Spinal cord (tissue), 10 donors: Measurements from ENCODE around the gene SQOR. TPM values are rescaled to one million over a fixed set of nuclear protein-coding genes. Genes with fewer than 3 reads are reported as not detected.

Experiments used
- DNase-seq, 6 donors: peaks; one replicate each; pipeline versions ENCODE4 v3.0.0 to v3.0.0-alpha.2; 2013 to 2015; ENCODE audit warnings: low spot score in 6 of 6, low read depth in 4 of 6
- H3K27ac ChIP-seq: one replicate; pipeline ENCODE4 v1.5.1; 2013; ENCODE audit warnings: low read depth, low read length, control low read depth
- H3K27me3 ChIP-seq: one replicate; pipeline ENCODE4 v1.6.1; 2013; ENCODE audit warnings: low read length; ENCODE audit not compliant: control insufficient read depth, insufficient read depth
- H3K36me3 ChIP-seq: one replicate; pipeline ENCODE4 v1.6.1; 2013; ENCODE audit warnings: low read length; ENCODE audit not compliant: control insufficient read depth, insufficient read depth
- H3K4me1 ChIP-seq: one replicate; pipeline ENCODE4 v1.6.1; 2013; ENCODE audit warnings: low read length; ENCODE audit not compliant: control insufficient read depth, insufficient read depth
- H3K4me3 ChIP-seq: one replicate; pipeline ENCODE4 v1.5.1; 2013; ENCODE audit warnings: low read depth, low read length, control low read depth
- H3K9me3 ChIP-seq: one replicate; pipeline ENCODE4 v1.6.1; 2013; ENCODE audit warnings: low read length; ENCODE audit not compliant: control insufficient read depth, insufficient read depth
- WGBS: methylation state at CpG from one replicate; pipeline ENCODE4 v1.1.5; 2013; ENCODE audit warnings: missing lambda C conversion rate; ENCODE audit not compliant: insufficient coverage; 5-methylcytosine and 5-hydroxymethylcytosine counted together
- polyA plus RNA-seq, 2 donors: library from polyadenylated mRNA; unstranded; fragments of 120-200 nt; gene quantifications; one replicate each; pipeline ENCODE4 v1.2.1, GENCODE V29; 2013; ENCODE audit not compliant: insufficient read length in 2 of 2
- total RNA-seq, 2 donors: library from RNA; depleted of rRNA in 1 of 2; stranded (reverse); fragments of 120-200 nt in 1 of 2; fragments of >200 nt in 1 of 2; gene quantifications; one replicate each; pipeline versions ENCODE4 v1.2.3 to v1.2.4, GENCODE V29; 2013 to 2014
- donor health status: healthy.

SQOR gene
- total and polyA plus RNA-seq, 4 donors = 3.9 to 25.2 (median 9.1) TPM

- DNase-seq = no peak
- H3K27me3 ChIP-seq = no peaks in the 10 kb centered on the region
- no peak overlapping the region for H3K27ac ChIP-seq
- H3K36me3 ChIP-seq = peaks cover 19% of the 10 kb centered on the region
- no peak overlapping the region for H3K4me3 ChIP-seq
- no peaks in the 10 kb centered on the region for H3K9me3 ChIP-seq
- no peaks in the 10 kb centered on the region for H3K4me1 ChIP-seq
- WGBS = 80% methylated on average over 1 of the region's 2 CpGs
Observed at GRCh38 chr15:45594319-45594718, 40.5 kb upstream of the SQOR start.

GRCh38 chr15:45594835-45595530 lies 39.8 kb upstream of the SQOR start:
- DNase-seq = no peak
- no peaks in the 10 kb centered on the region for H3K4me1 ChIP-seq
- 80% methylated on average over 1 of the region's 2 CpGs for WGBS
- peaks cover 19% of the 10 kb centered on the region for H3K36me3 ChIP-seq
- H3K27me3 ChIP-seq = no peaks in the 10 kb centered on the region
- no peak overlapping the region for H3K27ac ChIP-seq
- H3K9me3 ChIP-seq = no peaks in the 10 kb centered on the region
- H3K4me3 ChIP-seq = no peak overlapping the region

- no peaks in the 10 kb centered on the region for H3K9me3 ChIP-seq
- peaks cover 11% of the 10 kb centered on the region for H3K36me3 ChIP-seq
- no peak overlapping the region for H3K4me3 ChIP-seq
- H3K27ac ChIP-seq = no peak overlapping the region
- no CpG with 5 or more reads among the region's 3 CpGs for WGBS
- H3K27me3 ChIP-seq = no peaks in the 10 kb centered on the region
- H3K4me1 ChIP-seq = no peaks in the 10 kb centered on the region
- no peak for DNase-seq
Observed at GRCh38 chr15:45603881-45604280, 30.9 kb upstream of the SQOR start.

GRCh38 chr15:45604326-45604725 lies 30.5 kb upstream of the SQOR start:
- no peaks in the 10 kb centered on the region for H3K9me3 ChIP-seq
- peaks cover 11% of the 10 kb centered on the region for H3K36me3 ChIP-seq
- H3K4me3 ChIP-seq = no peak overlapping the region
- H3K4me1 ChIP-seq = no peaks in the 10 kb centered on the region
- H3K27ac ChIP-seq = no peak overlapping the region
- no peaks in the 10 kb centered on the region for H3K27me3 ChIP-seq
- no peak for DNase-seq
- 89% methylated on average over 1 of the region's 1 CpG for WGBS

- no peaks in the 10 kb centered on the region for H3K4me1 ChIP-seq
- H3K4me3 ChIP-seq = no peak overlapping the region
- no peaks in the 10 kb centered on the region for H3K27me3 ChIP-seq
- H3K27ac ChIP-seq = no peak overlapping the region
- H3K36me3 ChIP-seq = peaks cover 15% of the 10 kb centered on the region
- 92% methylated on average over 1 of the region's 3 CpGs for WGBS
- no peaks in the 10 kb centered on the region for H3K9me3 ChIP-seq
- no peak for DNase-seq
Observed at GRCh38 chr15:45606413-45606812, 28.4 kb upstream of the SQOR start.

- Histone ChIP-seq H3K27ac (no peak overlapping the region), H3K4me3 (no peak overlapping the region), H3K36me3 (peaks cover 15% of the 10 kb centered on the region), H3K27me3 (no peaks in the 10 kb centered on the region), H3K9me3 (no peaks in the 10 kb centered on the region), H3K4me1 (no peaks in the 10 kb centered on the region)
- DNase-seq = no peak
- no CpG with 5 or more reads among the region's 1 CpG for WGBS
Observed at GRCh38 chr15:45606841-45607240, 28.0 kb upstream of the SQOR start.

GRCh38 chr15:45611305-45611704 lies 23.5 kb upstream of the SQOR start:
- no peak overlapping the region for H3K4me3 ChIP-seq
- no peaks in the 10 kb centered on the region for H3K9me3 ChIP-seq
- DNase-seq = peak in 1 of 6 donors; percentile 43
- no peaks in the 10 kb centered on the region for H3K4me1 ChIP-seq
- no peaks in the 10 kb centered on the region for H3K27me3 ChIP-seq
- no CpG with 5 or more reads among the region's 4 CpGs for WGBS
- H3K36me3 ChIP-seq = peaks cover 10% of the 10 kb centered on the region
- no peak overlapping the region for H3K27ac ChIP-seq

- Histone ChIP-seq H3K36me3 (peaks cover 4% of the 10 kb centered on the region), H3K9me3 (no peaks in the 10 kb centered on the region), H3K27me3 (no peaks in the 10 kb centered on the region), H3K27ac (no peak overlapping the region), H3K4me1 (no peaks in the 10 kb centered on the region), H3K4me3 (no peak overlapping the region)
- no CpG with 5 or more reads among the region's 1 CpG for WGBS
- no peak for DNase-seq
Observed at GRCh38 chr15:45612790-45613415, 21.9 kb upstream of the SQOR start.

- Histone ChIP-seq H3K9me3 (no peaks in the 10 kb centered on the region), H3K36me3 (no peaks in the 10 kb centered on the region), H3K4me3 (no peak overlapping the region), H3K27ac (no peak overlapping the region), H3K4me1 (no peaks in the 10 kb centered on the region), H3K27me3 (no peaks in the 10 kb centered on the region)
- DNase-seq = no peak
- WGBS = 88% methylated on average over 3 of the region's 3 CpGs
Observed at GRCh38 chr15:45616901-45617323, 17.9 kb upstream of the SQOR start.

GRCh38 chr15:45618813-45619212 lies 16.0 kb upstream of the SQOR start:
- Histone ChIP-seq H3K9me3 (no peaks in the 10 kb centered on the region), H3K27ac (no peak overlapping the region), H3K36me3 (no peaks in the 10 kb centered on the region), H3K4me3 (no peak overlapping the region), H3K27me3 (no peaks in the 10 kb centered on the region), H3K4me1 (no peaks in the 10 kb centered on the region)
- 70% methylated on average over 3 of the region's 5 CpGs for WGBS
- DNase-seq = peak in 1 of 6 donors; percentile 12
